Measurements from ENCODE around the gene CRB2.

- TF ChIP-seq EZH2phosphoT487 (IDR thresholded peaks at IDR 0.05; ENCODE audit: low read depth, severe bottlenecking, unreplicated experiment) (no peak), CTCF (IDR thresholded peaks at IDR 0.05; ENCODE audit: poor library complexity) (no peak)
Measured at GRCh38 chr9:123310551-123311249, 45.3 kb upstream of the CRB2 start.
